ENCODE data around the gene ZNF608.
A peak's percentile ranks its signal among the peaks of the same experiment; 100 is the strongest.

Gene ZNF608

DNA sequence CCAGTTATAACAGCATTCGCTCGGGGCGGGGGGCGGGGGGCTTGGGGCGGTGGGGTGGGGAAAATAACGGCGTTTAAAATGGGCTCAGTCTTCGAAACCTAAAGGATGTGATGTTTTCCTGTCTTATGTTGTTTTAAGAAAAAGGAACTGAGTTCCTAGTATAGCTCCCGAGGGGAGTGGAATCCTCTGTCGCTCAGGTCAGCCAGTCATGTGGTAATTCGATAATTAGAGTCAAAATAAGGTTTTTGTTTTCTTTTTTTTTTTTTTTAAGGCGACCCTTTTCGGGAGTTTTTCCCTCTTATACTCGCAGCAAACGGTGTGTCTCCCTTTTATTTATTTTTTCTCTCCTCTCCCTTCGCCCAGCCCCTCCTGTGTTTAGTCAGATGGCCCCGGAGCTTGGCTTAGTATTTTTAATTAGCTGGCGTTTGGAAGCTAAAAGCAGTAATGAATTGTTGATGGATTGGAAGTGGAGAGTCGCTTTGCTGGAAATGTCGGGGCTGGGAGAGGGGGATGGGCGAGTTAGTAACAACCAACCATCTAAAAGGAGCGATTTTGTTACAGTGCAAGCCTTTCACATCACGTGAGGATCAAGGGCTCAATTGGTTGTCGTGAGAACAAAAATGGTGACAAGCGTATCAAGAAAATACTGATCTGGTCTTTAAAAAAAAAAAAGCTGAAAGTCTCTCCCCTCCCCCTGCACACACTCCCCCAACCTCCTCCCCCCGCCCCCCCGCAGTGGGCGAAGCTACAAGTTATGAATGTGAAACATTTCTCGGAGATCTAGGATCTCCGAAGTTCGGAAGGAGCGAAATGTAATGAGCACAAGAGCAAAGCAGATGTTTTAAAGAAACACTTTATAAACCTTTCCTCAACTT is 714 bp upstream of the ZNF608 start:
- Histone ChIP-seq H2AK5ac (ENCODE audit: low read length) (no peak overlapping the region), H3K4ac (ENCODE audit: low read depth, low read length) (peak overlapping the region; percentile 98), H4K5ac (ENCODE audit: low read length) (no peak overlapping the region), H3K4me3 (ENCODE audit: low read length) (peak overlapping the region; percentile 75), H3K56ac (ENCODE audit: low read length) (peak overlapping the region; percentile 96), H3K27ac (ENCODE audit: low read depth, low read length) (peak overlapping the region; percentile 91), H3K36me3 (ENCODE audit: control insufficient read depth, insufficient read depth, low read length) (no peaks in the 10 kb centered on the region), H3K18ac (ENCODE audit: low read length) (peak overlapping the region; percentile 99), H3K4me2 (ENCODE audit: low read length) (peak overlapping the region; percentile 55), H3K79me1 (ENCODE audit: low read length) (no peaks in the 10 kb centered on the region), H2BK120ac (ENCODE audit: low read depth, low read length) (peak overlapping the region; percentile 97), H3K27me3 (ENCODE audit: insufficient read depth, low read length, poor library complexity) (no peaks in the 10 kb centered on the region), H2BK5ac (ENCODE audit: low read length) (peak overlapping the region; percentile 81), H3K4me1 (ENCODE audit: control insufficient read depth, low read depth, low read length) (peaks cover 8% of the 10 kb centered on the region), H4K8ac (ENCODE audit: low read depth, low read length) (peak overlapping the region; percentile 97), H3K79me2 (ENCODE audit: control insufficient read depth, insufficient read depth, low read length) (peaks cover 40% of the 10 kb centered on the region), H2BK15ac (replicated peaks; ENCODE audit: low read depth) (peak overlapping the region; percentile 97), H3K9ac (ENCODE audit: low read length) (peak overlapping the region; percentile 89), H3K23ac (ENCODE audit: low read length) (no peak overlapping the region)
- DNase-seq: peak; percentile 98
- WGBS (ENCODE audit: extremely low coverage, insufficient coverage, low lambda C conversion rate): no CpG with 5 or more reads among the region's 32 CpGs

DNA sequence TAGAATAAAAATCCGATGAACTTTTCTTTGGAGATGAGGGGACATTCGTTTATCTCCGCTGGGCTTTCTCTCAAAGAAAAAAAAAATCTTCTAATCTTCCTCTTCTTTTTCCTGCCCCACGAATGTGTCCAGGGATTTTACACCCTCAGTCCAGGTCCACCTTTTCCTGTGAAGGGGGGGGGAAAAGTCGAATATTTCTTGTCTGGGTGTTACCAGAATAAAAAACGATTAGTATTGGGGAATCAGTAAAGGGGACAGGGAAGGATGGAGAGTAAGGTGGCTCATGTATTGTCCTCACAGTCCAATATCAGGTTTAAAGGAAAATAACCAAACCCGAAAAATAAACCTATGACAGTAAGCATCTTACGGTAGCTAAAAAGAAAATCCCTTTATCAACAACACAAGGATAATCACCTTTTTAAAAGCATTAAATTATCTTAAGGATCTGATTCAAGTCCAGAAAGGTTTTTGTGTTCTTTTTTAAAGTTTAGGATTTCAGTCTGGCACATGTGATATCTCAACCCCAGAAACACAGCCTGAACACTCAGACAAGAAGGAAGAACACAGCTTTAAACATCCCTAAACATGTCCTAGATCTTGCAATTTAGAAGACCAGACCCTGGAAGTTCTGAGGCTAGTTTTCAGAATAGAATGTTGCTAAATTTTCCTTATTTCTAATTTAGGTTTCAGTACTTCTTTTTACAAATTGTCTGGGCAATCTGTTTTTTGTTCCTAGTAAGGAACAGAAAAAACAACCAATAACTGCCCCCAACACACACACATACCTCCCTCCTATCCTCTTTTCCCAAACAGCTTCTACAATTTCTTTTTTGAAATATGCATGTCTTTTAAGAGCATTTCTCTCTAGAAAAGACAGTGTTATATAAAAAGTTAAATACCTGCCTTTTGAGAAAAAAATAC is 1.2 kb downstream of the ZNF608 start:
- H3K79me2 ChIP-seq (ENCODE audit: control insufficient read depth, insufficient read depth, low read length): peaks cover 50% of the 10 kb centered on the region
- peaks cover 13% of the 10 kb centered on the region for H3K4me1 ChIP-seq (ENCODE audit: control insufficient read depth, low read depth, low read length)
- no peak overlapping the region for H3K27ac ChIP-seq (ENCODE audit: low read depth, low read length)
- H4K5ac ChIP-seq (ENCODE audit: low read length): no peak overlapping the region
- no peak overlapping the region for H2BK15ac ChIP-seq (replicated peaks; ENCODE audit: low read depth)
- peak overlapping the region; percentile 99 for H3K18ac ChIP-seq (ENCODE audit: low read length)
- peak overlapping the region; percentile 85 for H2BK120ac ChIP-seq (ENCODE audit: low read depth, low read length)
- peak overlapping the region; percentile 65 for H4K8ac ChIP-seq (ENCODE audit: low read depth, low read length)
- peak overlapping the region; percentile 89 for H3K56ac ChIP-seq (ENCODE audit: low read length)
- H3K27me3 ChIP-seq (ENCODE audit: insufficient read depth, low read length, poor library complexity): no peaks in the 10 kb centered on the region
- no peak for DNase-seq
- no peak overlapping the region for H2BK5ac ChIP-seq (ENCODE audit: low read length)
- H3K9ac ChIP-seq (ENCODE audit: low read length): peak overlapping the region; percentile 71
- H3K23ac ChIP-seq (ENCODE audit: low read length): no peak overlapping the region
- no peak overlapping the region for H3K4ac ChIP-seq (ENCODE audit: low read depth, low read length)
- H3K4me3 ChIP-seq (ENCODE audit: low read length): peak overlapping the region; percentile 33
- peak overlapping the region; percentile 79 for H3K4me2 ChIP-seq (ENCODE audit: low read length)
- H3K79me1 ChIP-seq (ENCODE audit: low read length): no peaks in the 10 kb centered on the region
- H3K36me3 ChIP-seq (ENCODE audit: control insufficient read depth, insufficient read depth, low read length): no peaks in the 10 kb centered on the region
- H2AK5ac ChIP-seq (ENCODE audit: low read length): no peak overlapping the region
- WGBS (ENCODE audit: extremely low coverage, insufficient coverage, low lambda C conversion rate): no CpG with 5 or more reads among the region's 8 CpGs

DNA sequence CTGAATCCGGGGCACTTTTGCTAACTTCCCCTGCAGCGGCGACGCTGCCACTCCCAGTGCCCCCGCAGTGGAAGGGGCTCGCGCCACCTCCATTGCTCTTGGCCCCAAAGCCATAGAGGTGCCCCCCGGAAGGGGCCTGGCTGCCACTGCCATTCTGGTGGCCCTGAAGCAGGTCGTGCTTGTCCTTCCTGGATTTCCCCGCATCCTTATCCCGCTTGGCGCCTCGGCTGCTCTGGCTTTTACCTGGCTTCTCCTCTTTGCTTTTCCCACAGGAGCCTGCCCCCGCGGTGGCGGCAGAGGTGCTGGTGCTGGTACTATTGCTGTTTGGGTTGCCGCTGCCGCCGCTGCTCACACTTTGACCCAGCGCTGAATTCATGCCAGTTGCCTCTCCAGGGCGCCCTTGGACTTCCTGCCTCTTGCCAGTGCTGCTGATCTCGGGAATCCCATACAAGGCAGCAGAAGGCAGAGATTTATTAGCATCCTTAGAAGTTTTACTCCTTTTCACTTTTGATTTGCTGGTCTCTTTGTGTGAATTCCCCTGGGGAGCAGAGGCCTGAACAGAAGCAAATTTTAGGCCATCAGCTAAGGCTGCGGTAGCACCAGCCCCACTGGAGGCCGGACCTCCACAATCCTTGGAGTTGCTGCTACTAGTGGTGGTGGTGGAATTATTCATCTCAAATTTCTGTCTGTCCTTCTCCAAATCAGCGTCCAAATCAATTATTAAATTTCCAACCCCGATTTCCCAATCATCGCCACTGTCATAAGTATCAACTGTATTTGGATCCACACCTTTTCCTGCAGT is 2.1 kb downstream of the ZNF608 start:
- Histone ChIP-seq H2BK5ac (ENCODE audit: low read length) (peak overlapping the region; percentile 36), H3K56ac (ENCODE audit: low read length) (peak overlapping the region; percentile 89), H3K79me1 (ENCODE audit: low read length) (no peaks in the 10 kb centered on the region), H3K4me2 (ENCODE audit: low read length) (peak overlapping the region; percentile 79), H3K4me1 (ENCODE audit: control insufficient read depth, low read depth, low read length) (peaks cover 16% of the 10 kb centered on the region), H2AK5ac (ENCODE audit: low read length) (no peak overlapping the region), H3K18ac (ENCODE audit: low read length) (peak overlapping the region; percentile 23), H3K36me3 (ENCODE audit: control insufficient read depth, insufficient read depth, low read length) (no peaks in the 10 kb centered on the region), H3K23ac (ENCODE audit: low read length) (no peak overlapping the region), H2BK15ac (replicated peaks; ENCODE audit: low read depth) (no peak overlapping the region), H4K5ac (ENCODE audit: low read length) (no peak overlapping the region), H3K4me3 (ENCODE audit: low read length) (peak overlapping the region; percentile 30), H2BK120ac (ENCODE audit: low read depth, low read length) (no peak overlapping the region), H3K4ac (ENCODE audit: low read depth, low read length) (no peak overlapping the region), H3K9ac (ENCODE audit: low read length) (peak overlapping the region; percentile 71), H3K79me2 (ENCODE audit: control insufficient read depth, insufficient read depth, low read length) (peaks cover 50% of the 10 kb centered on the region), H3K27ac (ENCODE audit: low read depth, low read length) (peak overlapping the region; percentile 4), H3K27me3 (ENCODE audit: insufficient read depth, low read length, poor library complexity) (no peaks in the 10 kb centered on the region), H4K8ac (ENCODE audit: low read depth, low read length) (no peak overlapping the region)
- no CpG with 5 or more reads among the region's 27 CpGs for WGBS (ENCODE audit: extremely low coverage, insufficient coverage, low lambda C conversion rate)
- peak; percentile 32 for DNase-seq

GRCh38 chr5:124743602-124744169 is 2.8 kb downstream of the ZNF608 start:
- Histone ChIP-seq H2AK5ac (ENCODE audit: low read length) (no peak overlapping the region), H3K4me1 (ENCODE audit: control insufficient read depth, low read depth, low read length) (peaks cover 16% of the 10 kb centered on the region), H2BK15ac (replicated peaks; ENCODE audit: low read depth) (peak overlapping the region; percentile 25), H2BK120ac (ENCODE audit: low read depth, low read length) (peak overlapping the region; percentile 70), H3K79me2 (ENCODE audit: control insufficient read depth, insufficient read depth, low read length) (peaks cover 50% of the 10 kb centered on the region), H3K4me3 (ENCODE audit: low read length) (peak overlapping the region; percentile 47), H4K8ac (ENCODE audit: low read depth, low read length) (no peak overlapping the region), H3K79me1 (ENCODE audit: low read length) (no peaks in the 10 kb centered on the region), H3K4ac (ENCODE audit: low read depth, low read length) (no peak overlapping the region), H2BK5ac (ENCODE audit: low read length) (peak overlapping the region; percentile 6), H3K23ac (ENCODE audit: low read length) (no peak overlapping the region), H3K36me3 (ENCODE audit: control insufficient read depth, insufficient read depth, low read length) (no peaks in the 10 kb centered on the region), H4K5ac (ENCODE audit: low read length) (no peak overlapping the region), H3K18ac (ENCODE audit: low read length) (peak overlapping the region; percentile 85), H3K4me2 (ENCODE audit: low read length) (peak overlapping the region; percentile 79), H3K56ac (ENCODE audit: low read length) (peak overlapping the region; percentile 89), H3K27me3 (ENCODE audit: insufficient read depth, low read length, poor library complexity) (no peaks in the 10 kb centered on the region), H3K27ac (ENCODE audit: low read depth, low read length) (peak overlapping the region; percentile 4), H3K9ac (ENCODE audit: low read length) (peak overlapping the region; percentile 71)
- WGBS (ENCODE audit: extremely low coverage, insufficient coverage, low lambda C conversion rate): no CpG with 5 or more reads among the region's 5 CpGs
- peak; percentile 43 for DNase-seq

Data from mesendoderm (in vitro differentiated cells).